Esophagus squamous epithelium (tissue), 5 donors: ENCODE measurements around the gene GREM2. TPM values are rescaled to one million over a fixed set of nuclear protein-coding genes. Genes with fewer than 3 reads are reported as not detected.

Experiments
- DNase-seq: peaks from one replicate; lab custom pipeline; 2025; lab: John Stamatoyannopoulos, UW
- H3K27ac ChIP-seq, 4 donors: fragments of 200-600 bp; sonication (generic); one replicate each; pipeline ENCODE4 v1.5.1; 2016 to 2019; ENCODE audit warnings: mild to moderate bottlenecking in 1 of 4
- H3K27me3 ChIP-seq, 4 donors: fragments of 200-600 bp; sonication (generic); 1 replicate in 3 of 4; 2 replicates in 1 of 4; pipeline versions ENCODE4 v1.5.1 to v1.6.0; 2017 to 2021; ENCODE audit warnings: antibody characterized with exemption in 1 of 4
- H3K36me3 ChIP-seq, 3 donors: fragments of 200-600 bp; sonication (generic); one replicate each; pipeline ENCODE4 v1.5.1; 2016 to 2019
- H3K4me1 ChIP-seq, 3 donors: fragments of 200-600 bp; sonication (generic); one replicate each; pipeline ENCODE4 v1.5.1; 2017 to 2019
- H3K4me3 ChIP-seq, 4 donors: fragments of 200-600 bp; sonication (generic); 1 replicate in 3 of 4; 2 replicates in 1 of 4; pipeline ENCODE4 v1.5.1; 2016 to 2019; ENCODE audit warnings: mild to moderate bottlenecking in 2 of 4, moderate library complexity in 1 of 4
- H3K9me3 ChIP-seq, 3 donors: fragments of 200-600 bp; sonication (generic); one replicate each; pipeline ENCODE4 v1.5.1; 2016 to 2019
- CTCF ChIP-seq, 6 experiments: fragments of 450-650 bp in 4 of 6; fragments of 200-600 bp in 2 of 6; sonication (generic) in 2 of 6; IDR thresholded peaks; one replicate each; pipeline ENCODE4 v1.5.1; 2016 to 2019; ENCODE audit warnings: antibody characterized with exemption in 6 of 6, mild to moderate bottlenecking in 4 of 6, moderate library complexity in 4 of 6
- POLR2A ChIP-seq, 4 donors: fragments of 450-650 bp; IDR thresholded peaks; one replicate each; pipeline ENCODE4 v1.6.1; 2017; ENCODE audit warnings: antibody characterized with exemption in 4 of 4, mild to moderate bottlenecking in 4 of 4, moderate library complexity in 3 of 4
- WGBS, 2 donors: methylation state at CpG; one replicate each; pipeline ENCODE4 v1.1.5; 2018; 5-methylcytosine and 5-hydroxymethylcytosine counted together
- intact Hi-C: fragments of 100-400 bp; cut with DNase I; formaldehyde crosslinking; loops from one replicate; pipeline ENCODE4 v1.15.0; 2022
- total RNA-seq, 4 donors: library from RNA; depleted of rRNA; stranded (reverse); fragments of >200 nt; gene quantifications; one replicate each; pipeline ENCODE4 v1.1.0, GENCODE V29; 2016
- donor health status: DM: yes; HTN: yes; CAD: no.

GREM2 gene
- total RNA-seq, 4 donors from 2014 or later, result 0.45 to 8.8 (median 0.74) TPM

GRCh38 chr1:240496941-240497340, 115.0 kb downstream of the GREM2 start:
- Histone ChIP-seq H3K9me3 (peaks cover 0 to 9% (median 5%) of the 10 kb centered on the region in 3 donors), H3K4me1 (no peaks in the 10 kb centered on the region), H3K27me3 (no peaks in the 10 kb centered on the region), H3K36me3 (no peaks in the 10 kb centered on the region), H3K4me3 (no peak overlapping the region), H3K27ac (no peak overlapping the region)
- 76 to 77% methylated on average over 5 of the region's 5 CpGs for WGBS, 2 donors
- intact Hi-C loops, result no loop called here
- no peak for DNase-seq
- TF ChIP-seq POLR2A (IDR thresholded peaks at IDR 0.05), result no peak
- TF ChIP-seq CTCF (IDR thresholded peaks at IDR 0.05), result no peak

GRCh38 chr1:240496356-240496755, 115.6 kb downstream of the GREM2 start:
- H3K27ac ChIP-seq, result no peak overlapping the region
- no peak overlapping the region for H3K4me3 ChIP-seq
- H3K27me3 ChIP-seq, result no peaks in the 10 kb centered on the region
- intact Hi-C loops, result no loop called here
- TF ChIP-seq POLR2A (IDR thresholded peaks at IDR 0.05), result no peak
- 78 to 89% methylated on average over 6 to 7 of the region's 7 CpGs for WGBS, 2 donors
- H3K36me3 ChIP-seq, result no peaks in the 10 kb centered on the region
- H3K9me3 ChIP-seq, result peaks cover 0 to 9% (median 5%) of the 10 kb centered on the region in 3 donors
- no peaks in the 10 kb centered on the region for H3K4me1 ChIP-seq
- DNase-seq, result no peak

GRCh38 chr1:240495601-240496000, 116.4 kb downstream of the GREM2 start:
- intact Hi-C loops, result no loop called here
- DNase-seq, result no peak
- Histone ChIP-seq H3K4me1 (no peaks in the 10 kb centered on the region), H3K4me3 (no peak overlapping the region), H3K27me3 (no peaks in the 10 kb centered on the region), H3K27ac (no peak overlapping the region), H3K9me3 (peaks cover 0 to 9% (median 5%) of the 10 kb centered on the region in 3 donors), H3K36me3 (no peaks in the 10 kb centered on the region)
- TF ChIP-seq CTCF (IDR thresholded peaks at IDR 0.05) (no peak), POLR2A (IDR thresholded peaks at IDR 0.05) (no peak)
- WGBS, 2 donors, result 60 to 62% methylated on average over 4 of the region's 4 CpGs

- Histone ChIP-seq H3K4me1 (no peaks in the 10 kb centered on the region), H3K27me3 (no peaks in the 10 kb centered on the region), H3K9me3 (peaks cover 0 to 9% (median 5%) of the 10 kb centered on the region in 3 donors), H3K4me3 (no peak overlapping the region), H3K27ac (no peak overlapping the region), H3K36me3 (no peaks in the 10 kb centered on the region)
- intact Hi-C loops, result no loop called here
- TF ChIP-seq POLR2A (IDR thresholded peaks at IDR 0.05) (no peak), CTCF (IDR thresholded peaks at IDR 0.05) (no peak)
- no peak for DNase-seq
- 56 to 78% methylated on average over 17 to 43 of the region's 52 CpGs for whole genome bisulfite sequencing, 2 donors
These were observed 119.0 kb downstream of the GREM2 start for GRCh38 chr1:240492832-240493440.

- Histone ChIP-seq H3K36me3 (no peaks in the 10 kb centered on the region), H3K27me3 (no peaks in the 10 kb centered on the region), H3K27ac (no peak overlapping the region), H3K9me3 (peaks cover 0 to 9% (median 5%) of the 10 kb centered on the region in 3 donors), H3K4me3 (no peak overlapping the region), H3K4me1 (no peaks in the 10 kb centered on the region)
- intact Hi-C loops, result no loop called here
- 74 to 79% methylated on average over 7 of the region's 7 CpGs for WGBS, 2 donors
- no peak for DNase-seq
- TF ChIP-seq POLR2A (IDR thresholded peaks at IDR 0.05) (no peak), CTCF (IDR thresholded peaks at IDR 0.05) (no peak)
These were observed 120.2 kb downstream of the GREM2 start for GRCh38 chr1:240491796-240492195.
